HUES48 (cell line): ENCODE results near the gene PPP1R26.
"Not testable (repeated sequence)": the region's sequence is repeated elsewhere in the genome, so short reads cannot be mapped to it uniquely, and the experiment has no call there.

Experiments used
- H3K27ac ChIP-seq: one replicate; pipeline ENCODE4 v1.7.0; 2013; ENCODE audit warnings: low read depth, low read length, inconsistent platforms
- H3K27me3 ChIP-seq: 2 replicates; pipeline ENCODE4 v1.6.1; 2013; ENCODE audit warnings: mild to moderate bottlenecking, low read length; ENCODE audit not compliant: control insufficient read depth, insufficient read depth
- H3K36me3 ChIP-seq: 2 replicates; pipeline ENCODE4 v1.6.1; 2013; ENCODE audit warnings: low read length; ENCODE audit not compliant: control insufficient read depth, insufficient read depth
- H3K4me1 ChIP-seq: 2 replicates; pipeline ENCODE4 v1.6.1; 2013; ENCODE audit warnings: mild to moderate bottlenecking, low read length; ENCODE audit not compliant: control insufficient read depth, insufficient read depth
- H3K4me3 ChIP-seq: 2 replicates; pipeline ENCODE4 v1.5.1; 2013; ENCODE audit warnings: mild to moderate bottlenecking, low read depth, low read length
- H3K9ac ChIP-seq: 2 replicates; pipeline ENCODE4 v1.6.1; 2013; ENCODE audit warnings: mild to moderate bottlenecking, low read depth, low read length, moderate library complexity
- H3K9me3 ChIP-seq: 2 replicates; pipeline ENCODE4 v1.6.1; 2013; ENCODE audit warnings: low read length; ENCODE audit not compliant: control insufficient read depth, insufficient read depth

Gene PPP1R26

DNA sequence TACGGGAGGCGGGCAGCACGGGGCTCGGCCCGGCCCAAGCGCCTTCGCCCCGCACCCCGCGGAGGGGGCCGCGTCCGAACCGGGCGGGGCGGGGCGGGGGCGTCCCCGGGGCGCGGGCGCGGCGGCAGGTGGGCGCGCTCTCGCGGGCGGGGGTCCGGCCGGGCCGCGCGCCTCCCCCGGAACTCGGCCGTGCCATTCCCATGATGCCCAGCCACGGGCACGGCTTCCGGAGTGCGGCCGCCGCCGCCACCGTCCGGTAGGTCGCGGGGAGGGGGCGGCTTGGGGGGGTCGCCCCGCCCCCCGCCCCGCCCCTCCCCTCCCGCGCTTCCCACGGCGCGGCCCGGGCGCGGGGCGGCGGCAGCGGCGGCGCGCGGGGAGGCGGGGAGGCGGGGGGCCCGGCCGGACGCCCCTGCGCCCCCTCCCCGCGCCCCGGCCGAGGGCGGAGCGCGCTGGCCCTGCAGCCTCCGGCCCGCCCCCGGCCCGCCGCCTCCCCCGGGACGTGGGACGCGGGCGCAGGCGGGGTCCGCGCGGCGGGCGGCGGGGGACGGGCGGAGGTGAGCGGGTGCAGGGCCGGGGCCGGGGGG lies at the start of gene PPP1R26:
Gene PPP1R26, plus strand, starts transcription at position 314 of the 584 bp plus-strand sequence. CDS start 4,729 bp downstream, outside the sequence.
- Histone ChIP-seq H3K27ac (peak within 1 kb of the TSS; percentile 51), H3K36me3 (peaks cover 17% of the 10 kb centered on the region), H3K9me3 (no peaks in the 10 kb centered on the region), H3K4me3 (peak within 1 kb of the TSS; percentile 79), H3K27me3 (no peaks in the 10 kb centered on the region), H3K9ac (peak within 1 kb of the TSS; percentile 59), H3K4me1 (no peaks in the 10 kb centered on the region)

- no peak overlapping the region for H3K9ac ChIP-seq
- no peak overlapping the region for H3K4me3 ChIP-seq
- H3K9me3 ChIP-seq = peaks cover 10% of the 10 kb centered on the region
- no peak overlapping the region for H3K27ac ChIP-seq
- H3K27me3 ChIP-seq = no peaks in the 10 kb centered on the region
- H3K4me1 ChIP-seq = peaks cover 3% of the 10 kb centered on the region; the same call in 1 of the 2 replicates
- no peaks in the 10 kb centered on the region for H3K36me3 ChIP-seq
Measured at GRCh38 chr9:135437259-135437658, 42.3 kb upstream of the PPP1R26 start.

DNA sequence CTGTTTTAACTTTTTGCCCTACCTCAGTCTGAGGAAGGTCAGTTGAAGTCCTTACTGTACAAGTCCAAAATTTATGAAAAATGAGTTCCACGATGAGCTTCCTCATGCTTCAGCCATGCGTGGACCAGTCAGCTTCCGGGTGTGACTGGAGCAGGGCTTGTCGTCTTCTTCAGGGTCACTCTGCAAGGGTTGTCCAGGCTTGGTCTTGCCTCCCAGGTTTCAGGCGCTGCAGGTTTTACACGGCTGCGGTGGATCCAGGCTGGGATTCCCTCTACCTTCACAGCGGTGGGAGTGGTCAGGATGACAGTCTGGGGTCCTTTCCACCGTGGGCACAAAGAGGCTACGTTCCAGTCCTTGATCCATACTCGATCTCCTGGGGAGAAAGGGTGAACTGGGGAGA lies 41.9 kb upstream of the PPP1R26 start:
- not testable (repeated sequence) for H3K27ac ChIP-seq, H3K9me3 ChIP-seq, H3K9ac ChIP-seq, H3K27me3 ChIP-seq, H3K4me1 ChIP-seq, H3K36me3 ChIP-seq, H3K4me3 ChIP-seq

DNA sequence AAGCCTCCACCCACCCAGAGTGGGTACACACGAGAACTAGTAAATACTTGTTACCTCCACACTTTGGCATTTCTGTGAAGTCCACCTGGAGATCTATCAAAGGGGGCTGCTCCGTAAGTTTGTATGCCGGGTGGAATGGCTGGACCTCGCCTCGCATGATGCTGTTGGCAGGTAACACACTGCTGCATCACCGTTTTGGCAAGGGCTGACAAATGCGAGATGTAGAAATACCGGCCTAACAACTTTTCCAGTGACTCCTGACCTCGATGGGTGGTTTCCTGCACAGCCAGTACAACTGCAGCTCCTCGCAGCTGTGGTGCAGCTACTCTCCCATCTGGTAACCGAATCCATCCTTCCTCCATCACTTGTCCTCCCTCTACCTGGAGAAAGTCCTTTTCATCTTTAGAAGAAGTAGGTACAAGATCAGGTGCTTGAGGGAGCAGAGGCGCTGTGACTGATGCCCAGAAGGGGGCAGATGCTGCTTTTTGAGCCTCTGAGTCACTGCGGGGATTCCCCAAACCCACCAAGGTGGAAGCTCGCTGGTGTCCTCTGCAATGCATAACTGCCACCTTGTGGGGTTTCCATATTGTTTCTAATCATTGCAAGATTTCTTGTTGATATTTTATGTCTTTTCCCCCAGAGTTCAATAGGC lies 40.9 kb upstream of the PPP1R26 start:
- H3K27me3 ChIP-seq, H3K36me3 ChIP-seq, H3K4me3 ChIP-seq, H3K4me1 ChIP-seq, H3K9ac ChIP-seq, H3K27ac ChIP-seq, H3K9me3 ChIP-seq: not testable (repeated sequence)

- H3K9me3 ChIP-seq, H3K27me3 ChIP-seq, H3K27ac ChIP-seq, H3K4me1 ChIP-seq, H3K36me3 ChIP-seq, H3K4me3 ChIP-seq, H3K9ac ChIP-seq: not testable (repeated sequence)
Measured at GRCh38 chr9:135439514-135439913, 40.1 kb upstream of the PPP1R26 start.

DNA sequence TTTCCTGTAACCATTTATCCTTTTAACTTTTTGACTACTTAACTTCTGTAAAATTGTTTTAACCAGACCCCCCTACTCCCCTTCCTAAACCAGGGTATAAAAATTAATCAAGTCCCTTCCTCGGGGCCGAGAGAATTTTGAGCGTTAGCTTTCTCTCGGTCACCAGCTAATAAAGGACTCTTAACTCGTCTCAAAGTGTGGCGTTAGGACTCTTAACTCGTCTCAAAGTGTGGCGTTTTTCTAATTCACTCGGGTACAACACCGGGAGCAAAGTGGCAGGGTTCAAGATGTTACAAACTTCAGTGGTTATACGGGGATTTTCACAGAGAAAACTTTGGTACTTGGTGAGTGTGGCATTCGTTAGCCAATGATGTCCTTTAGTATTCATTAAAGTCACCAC lies 39.7 kb upstream of the PPP1R26 start:
- Histone ChIP-seq H3K36me3 (no peaks in the 10 kb centered on the region), H3K4me3 (no peak overlapping the region), H3K27ac (no peak overlapping the region), H3K9me3 (peaks cover 3% of the 10 kb centered on the region; the same call in 1 of the 2 replicates), H3K4me1 (peaks cover 3% of the 10 kb centered on the region; the same call in 1 of the 2 replicates), H3K27me3 (no peaks in the 10 kb centered on the region), H3K9ac (no peak overlapping the region)

GRCh38 chr9:135440620-135441019 lies 39.0 kb upstream of the PPP1R26 start:
- peaks cover 3% of the 10 kb centered on the region; the same call in 1 of the 2 replicates for H3K9me3 ChIP-seq
- H3K27me3 ChIP-seq = no peaks in the 10 kb centered on the region
- no peaks in the 10 kb centered on the region for H3K36me3 ChIP-seq
- H3K27ac ChIP-seq = no peak overlapping the region
- peaks cover 3% of the 10 kb centered on the region; the same call in 1 of the 2 replicates for H3K4me1 ChIP-seq
- no peak overlapping the region for H3K9ac ChIP-seq
- no peak overlapping the region for H3K4me3 ChIP-seq

GRCh38 chr9:135441105-135442071 lies 38.2 kb upstream of the PPP1R26 start:
- H3K9ac ChIP-seq, H3K27ac ChIP-seq, H3K4me3 ChIP-seq, H3K4me1 ChIP-seq, H3K9me3 ChIP-seq, H3K27me3 ChIP-seq, H3K36me3 ChIP-seq: not testable (repeated sequence)

DNA sequence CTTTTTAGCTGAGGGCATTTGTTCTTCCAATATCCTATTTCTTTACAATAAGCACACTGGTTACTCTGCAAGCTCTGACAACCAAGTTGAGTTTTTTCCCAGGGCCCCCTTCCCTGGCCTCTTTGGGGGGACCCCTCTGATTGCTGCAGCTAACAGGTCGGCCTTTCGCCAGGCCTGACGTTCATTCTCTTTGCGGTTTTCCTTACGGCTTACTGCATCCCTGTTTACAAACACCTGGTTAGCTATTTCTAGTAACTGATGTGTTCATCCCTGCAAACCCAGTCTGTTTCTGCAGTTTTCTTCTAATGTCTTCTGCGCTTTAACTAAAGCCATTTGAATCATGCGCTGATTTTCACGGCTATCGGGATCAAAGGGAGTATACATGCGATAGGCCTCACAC lies 37.5 kb upstream of the PPP1R26 start:
- Histone ChIP-seq H3K36me3 (no peaks in the 10 kb centered on the region), H3K4me1 (peaks cover 3% of the 10 kb centered on the region; the same call in 1 of the 2 replicates), H3K27ac (no peak overlapping the region), H3K9me3 (peaks cover 3% of the 10 kb centered on the region; the same call in 1 of the 2 replicates), H3K4me3 (no peak overlapping the region), H3K9ac (no peak overlapping the region), H3K27me3 (no peaks in the 10 kb centered on the region)

DNA sequence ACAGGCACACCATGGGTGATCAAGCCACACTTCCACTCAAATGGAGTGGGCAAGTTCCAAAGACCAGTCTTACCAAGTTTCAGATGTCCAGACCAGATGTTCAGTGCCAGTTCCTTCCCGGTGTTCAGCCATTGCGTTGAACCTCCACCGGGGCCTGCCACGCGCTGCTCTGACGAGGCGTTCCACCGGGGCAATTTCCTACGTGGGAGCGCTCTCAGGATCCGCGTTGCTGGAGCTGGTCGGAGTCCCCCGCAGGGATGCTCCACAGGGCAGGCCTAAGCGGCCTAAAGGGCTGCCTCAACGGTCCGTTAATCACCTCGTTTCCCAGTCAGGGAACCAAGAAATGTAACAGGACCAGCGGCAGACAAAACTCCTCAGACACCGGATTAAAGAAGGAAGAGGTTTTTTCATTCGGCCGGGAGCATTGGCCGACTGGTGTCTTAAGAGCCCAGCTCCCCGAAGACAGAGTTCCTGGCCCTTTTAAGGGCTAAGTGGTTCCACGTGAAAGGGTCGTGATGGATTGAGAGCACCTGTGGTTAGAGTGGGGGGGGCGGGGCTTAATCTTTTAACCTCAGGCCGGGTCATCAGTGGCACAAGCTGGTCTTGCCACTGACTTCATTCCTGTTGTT lies 35.7 kb upstream of the PPP1R26 start:
- Histone ChIP-seq H3K9me3 (no peaks in the 10 kb centered on the region), H3K4me3 (no peak overlapping the region), H3K27ac (no peak overlapping the region), H3K27me3 (no peaks in the 10 kb centered on the region), H3K9ac (no peak overlapping the region), H3K36me3 (no peaks in the 10 kb centered on the region), H3K4me1 (peaks cover 3% of the 10 kb centered on the region; the same call in 1 of the 2 replicates)
